Fibroblast of skin of right biceps (primary cell): ENCODE results near the gene SHANK1.

Experiments used
- DNase-seq: peaks from one replicate; pipeline ENCODE4 v3.0.0-alpha.2; 2013

Gene SHANK1

GRCh38 chr19:50710094-50710493 is 9.5 kb downstream of the SHANK1 start:
- DNase-seq: no peak

GRCh38 chr19:50708179-50708879 is 11.3 kb downstream of the SHANK1 start:
- DNase-seq: no peak

GRCh38 chr19:50706387-50706786 is 13.2 kb downstream of the SHANK1 start:
- no peak for DNase-seq

GRCh38 chr19:50705422-50706019 is 14.1 kb downstream of the SHANK1 start:
- peak; percentile 82 for DNase-seq

- DNase-seq: peak; percentile 35
Measured at GRCh38 chr19:50703915-50704796, 15.4 kb downstream of the SHANK1 start.

- peak; percentile 47 for DNase-seq
Measured at GRCh38 chr19:50702871-50703829, 16.5 kb downstream of the SHANK1 start.

GRCh38 chr19:50702158-50702870 is 17.3 kb downstream of the SHANK1 start:
- no peak for DNase-seq

- DNase-seq: no peak
Measured at GRCh38 chr19:50701367-50701985, 18.1 kb downstream of the SHANK1 start.

- no peak for DNase-seq
Measured at GRCh38 chr19:50697414-50698124, 22.0 kb downstream of the SHANK1 start.

GRCh38 chr19:50696094-50696483 is 23.5 kb downstream of the SHANK1 start:
- DNase-seq: no peak

GRCh38 chr19:50695251-50696093 is 24.1 kb downstream of the SHANK1 start:
- peak; percentile 26 for DNase-seq

- no peak for DNase-seq
Measured at GRCh38 chr19:50694815-50695145, 24.8 kb downstream of the SHANK1 start.

GRCh38 chr19:50693064-50693975 is 26.3 kb downstream of the SHANK1 start:
- no peak for DNase-seq

- no peak for DNase-seq
Measured at GRCh38 chr19:50690439-50690838, 29.2 kb downstream of the SHANK1 start.

GRCh38 chr19:50688766-50689165 is 30.8 kb downstream of the SHANK1 start:
- DNase-seq: no peak

GRCh38 chr19:50686310-50687032 is 33.1 kb downstream of the SHANK1 start:
- DNase-seq: no peak

GRCh38 chr19:50679177-50680125 is 40.2 kb downstream of the SHANK1 start:
- DNase-seq: peak; percentile 71
